IMR-90 (cell line): ENCODE results near the gene CYP26B1. TPM values are rescaled to one million over a fixed set of nuclear protein-coding genes. Genes with fewer than 3 reads are reported as not detected.

Experiments
- ATAC-seq: fragments of 200-7000 bp; cut with Tn5 transposase; 2 replicates; pipeline ENCODE4 v1.9.1; 2020; ENCODE audit warnings: low read depth, mild to moderate bottlenecking, moderate library complexity
- BruUV-seq: library from RNA; stranded (reverse); fragments of 400-500 nt; replicated peaks from 2 replicates; lab custom pipeline; 2021; lab: Mats Ljungman, UMichigan
- CTCF ChIA-PET: fragments of 300-600 bp; formaldehyde crosslinking; extraction: SDS; loops from one replicate; lab custom pipeline; 2021; ENCODE audit warnings: antibody characterized with exemption; lab: Yijun Ruan, JAX
- POLR2A ChIA-PET: fragments of 300-600 bp; sonication (Branson Sonifier 250); formaldehyde crosslinking; loops from one replicate; lab custom pipeline; 2022; ENCODE audit warnings: antibody characterized with exemption; ENCODE audit not compliant: unreplicated experiment; lab: Charles Lee
- DNase-seq: peaks from one replicate; pipeline ENCODE4 v3.0.0; 2013
- H2AFZ ChIP-seq: replicated peaks from 2 replicates; pipeline ENCODE3; 2013; ENCODE audit warnings: low read length, mild to moderate bottlenecking; ENCODE audit not compliant: poor library complexity
- H2AK5ac ChIP-seq: 2 replicates; pipeline ENCODE4 v1.6.1; 2013; ENCODE audit warnings: low read depth, low read length, inconsistent platforms
- H2AK9ac ChIP-seq: replicated peaks from 2 replicates; pipeline ENCODE3; 2013; ENCODE audit warnings: mild to moderate bottlenecking, low read depth, low read length, moderate library complexity; ENCODE audit not compliant: poor library complexity
- H2BK120ac ChIP-seq: 2 replicates; pipeline ENCODE4 v1.6.1; 2013; ENCODE audit warnings: low read depth, low read length, inconsistent platforms
- H2BK15ac ChIP-seq: 3 replicates; pipeline ENCODE4 v1.6.1; 2013; ENCODE audit warnings: low read depth, low read length, inconsistent platforms
- H2BK20ac ChIP-seq: 2 replicates; pipeline ENCODE4 v1.6.1; 2013; ENCODE audit warnings: low read depth, mild to moderate bottlenecking, inconsistent platforms, low read length, moderate library complexity
- H2BK5ac ChIP-seq: 2 replicates; pipeline ENCODE4 v1.6.1; 2013; ENCODE audit warnings: mild to moderate bottlenecking, low read depth, low read length, inconsistent platforms; ENCODE audit not compliant: poor library complexity, severe bottlenecking
- H3K14ac ChIP-seq: replicated peaks from 2 replicates; pipeline ENCODE4 v1.6.1; 2013; ENCODE audit warnings: low read depth, low read length, inconsistent platforms
- H3K18ac ChIP-seq: 2 replicates; pipeline ENCODE4 v1.6.1; 2013; ENCODE audit warnings: low read depth, low read length, control low read depth
- H3K23ac ChIP-seq: 2 replicates; pipeline ENCODE4 v1.6.1; 2013; ENCODE audit warnings: low read depth, low read length, inconsistent platforms
- H3K27ac ChIP-seq: 2 replicates; pipeline ENCODE4 v1.5.1; 2013; ENCODE audit warnings: mild to moderate bottlenecking, control low read depth, low read length; ENCODE audit not compliant: insufficient read depth
- H3K27me3 ChIP-seq: 2 replicates; pipeline ENCODE4 v1.6.1; 2013; ENCODE audit warnings: low read length; ENCODE audit not compliant: control insufficient read depth, insufficient read depth
- H3K36me3 ChIP-seq: 2 replicates; pipeline ENCODE4 v1.6.1; 2013; ENCODE audit warnings: low read length, mixed read lengths; ENCODE audit not compliant: control insufficient read depth, insufficient read depth
- H3K4ac ChIP-seq: 2 replicates; pipeline ENCODE4 v1.6.1; 2013; ENCODE audit warnings: low read depth, low read length, inconsistent platforms
- H3K4me1 ChIP-seq: 2 replicates; pipeline ENCODE4 v1.6.1; 2013; ENCODE audit warnings: low read length, mixed read lengths; ENCODE audit not compliant: control insufficient read depth, insufficient read depth
- H3K4me2 ChIP-seq: 2 replicates; pipeline ENCODE4 v1.6.1; 2013; ENCODE audit warnings: low read depth, mild to moderate bottlenecking, control low read depth, low read length, moderate library complexity
- H3K4me3 ChIP-seq: 2 replicates; pipeline ENCODE4 v1.5.1; 2013; ENCODE audit warnings: low read depth, mild to moderate bottlenecking, control low read depth, low read length, moderate library complexity; ENCODE audit not compliant: insufficient read depth
- H3K56ac ChIP-seq: 2 replicates; pipeline ENCODE4 v1.6.1; 2013; ENCODE audit warnings: low read length, inconsistent platforms; ENCODE audit not compliant: insufficient read depth; ENCODE audit errors: extremely low read depth
- H3K79me1 ChIP-seq, 2 experiments: 2 replicates each; pipeline ENCODE4 v1.6.1; 2013; ENCODE audit warnings: low read length in 2 of 2, inconsistent platforms in 1 of 2, low read depth in 1 of 2
- H3K9ac ChIP-seq: 2 replicates; pipeline ENCODE4 v1.6.1; 2013; ENCODE audit warnings: low read depth, low read length, control low read depth
- H3K9me1 ChIP-seq: 2 replicates; pipeline ENCODE4 v1.6.1; 2013; ENCODE audit warnings: low read length, inconsistent platforms; ENCODE audit not compliant: insufficient read depth
- H3K9me3 ChIP-seq: 2 replicates; pipeline ENCODE4 v1.6.1; 2013; ENCODE audit warnings: low read length; ENCODE audit not compliant: control insufficient read depth, insufficient read depth
- H4K20me1 ChIP-seq: 2 replicates; pipeline ENCODE4 v1.6.1; 2013; ENCODE audit warnings: low read length, inconsistent platforms; ENCODE audit not compliant: insufficient read depth
- H4K5ac ChIP-seq: 2 replicates; pipeline ENCODE4 v1.6.1; 2013; ENCODE audit warnings: mild to moderate bottlenecking, low read depth, low read length, control low read depth
- H4K8ac ChIP-seq, 2 experiments: 2 replicates each; pipeline ENCODE4 v1.6.1; 2013; ENCODE audit warnings: low read depth in 2 of 2, low read length in 2 of 2, control low read depth in 1 of 2, inconsistent platforms in 1 of 2
- H4K91ac ChIP-seq: 2 replicates; pipeline ENCODE4 v1.6.1; 2013; ENCODE audit warnings: low read depth, low read length, inconsistent platforms; ENCODE audit not compliant: insufficient read depth
- BHLHE40 ChIP-seq: fragments of 150-350 bp; IDR thresholded peaks from 2 replicates; pipeline ENCODE4 v1.6.1; 2016; ENCODE audit warnings: mild to moderate bottlenecking, low read depth, low read length
- CEBPB ChIP-seq: IDR thresholded peaks from 2 replicates; pipeline ENCODE4 v1.6.1; 2012; ENCODE audit warnings: low read depth, low read length, improper control_type of control experiment
- CHD1 ChIP-seq: IDR thresholded peaks from 2 replicates; pipeline ENCODE4 v1.6.1; 2012; ENCODE audit warnings: low read depth, low read length, improper control_type of control experiment
- MAFK ChIP-seq: IDR thresholded peaks from 2 replicates; pipeline ENCODE4 v1.6.1; 2012; ENCODE audit warnings: low read depth, low read length, improper control_type of control experiment
- MAZ ChIP-seq: IDR thresholded peaks from 2 replicates; pipeline ENCODE4 v1.6.1; 2012; ENCODE audit warnings: low read depth, mild to moderate bottlenecking, low read length, improper control_type of control experiment, moderate library complexity, borderline replicate concordance
- NFE2L2 ChIP-seq: fragments of 150-350 bp; IDR thresholded peaks from 2 replicates; pipeline ENCODE4 v1.6.1; 2016; ENCODE audit warnings: low read depth, mild to moderate bottlenecking, low read length
- POLR2A ChIP-seq: IDR thresholded peaks from 2 replicates; pipeline ENCODE4 v1.6.1; 2012; ENCODE audit warnings: mild to moderate bottlenecking, low read depth, low read length
- RAD21 ChIP-seq: IDR thresholded peaks from 2 replicates; pipeline ENCODE4 v1.6.1; 2012; ENCODE audit warnings: low read length, improper control_type of control experiment
- RCOR1 ChIP-seq: IDR thresholded peaks from 2 replicates; pipeline ENCODE4 v1.6.1; 2012; ENCODE audit warnings: mild to moderate bottlenecking, low read length, improper control_type of control experiment; ENCODE audit not compliant: insufficient replicate concordance
- RFX5 ChIP-seq: IDR thresholded peaks from 2 replicates; pipeline ENCODE4 v1.8.0; 2012; ENCODE audit warnings: low read depth, mild to moderate bottlenecking, low read length, moderate library complexity
- USF2 ChIP-seq: fragments of 150-350 bp; IDR thresholded peaks from 2 replicates; pipeline ENCODE4 v1.6.1; 2017; ENCODE audit warnings: mild to moderate bottlenecking, antibody characterized with exemption, low read length, low read depth
- WGBS, 2 experiments: methylation state at CpG; one replicate each; pipeline versions ENCODE4 v1.1.5 to v1.1.7; 2013; ENCODE audit warnings: missing lambda C conversion rate in 2 of 2; ENCODE audit not compliant: insufficient read length in 1 of 2; ENCODE audit errors: extremely low coverage in 2 of 2; 5-methylcytosine and 5-hydroxymethylcytosine counted together
- dilution Hi-C: fragments of 300-500 bp; cut with HindIII; formaldehyde crosslinking; loops from one replicate; pipeline ENCODE4 v1.14.3; 2018; ENCODE audit warnings: low sequenced_read_pairs; ENCODE audit not compliant: unreplicated experiment
- in situ Hi-C: fragments of 300-500 bp; cut with MboI; formaldehyde crosslinking; loops from 3 replicates; pipeline ENCODE4 v1.14.3; 2019; ENCODE audit warnings: low sequenced_read_pairs, inconsistent platforms, mixed read lengths
- intact Hi-C: fragments of 100-400 bp; cut with micrococcal nuclease; formaldehyde crosslinking; loops from 2 replicates; pipeline ENCODE4 v1.10.0; 2022
- polyA plus RNA-seq, 3 experiments: library from polyadenylated mRNA; depleted of rRNA; stranded (reverse); fragments of >200 nt; gene quantifications; 2 replicates each; pipeline ENCODE4 v1.2.3, GENCODE V29; 2012; ENCODE audit warnings: low replicate concordance in 1 of 3
- total RNA-seq: library from RNA; depleted of rRNA; stranded (reverse); fragments of >200 nt; gene quantifications from 2 replicates; pipeline ENCODE4 v1.2.3, GENCODE V29; 2012

Gene CYP26B1
- total and polyA plus RNA-seq, 2 of the 4 experiments (the other 2 are of a cell fraction): 0.02 TPM; not detected in 1

GRCh38 chr2:72155151-72155550 is 7.5 kb upstream of the CYP26B1 start:
- Histone ChIP-seq H2BK120ac (no peak overlapping the region), H2AK9ac (no peak overlapping the region), H4K8ac (no peak overlapping the region), H4K5ac (no peak overlapping the region), H3K9ac (no peak overlapping the region), H3K4me1 (0 out of 2 replicates have a peak, but pooled peaks cover under 1% of the 10 kb centered on the region), H3K79me1 (no peaks in the 10 kb centered on the region), H2AFZ (no peak overlapping the region), H4K91ac (no peak overlapping the region), H2AK5ac (no peak overlapping the region), H2BK5ac (no peak overlapping the region), H3K36me3 (no peaks in the 10 kb centered on the region), H2BK20ac (no peak overlapping the region), H3K4me3 (no peak overlapping the region), H3K9me1 (no peaks in the 10 kb centered on the region; the same call in 1 of the 2 replicates), H3K4me2 (no peak overlapping the region), H3K18ac (no peak overlapping the region), H3K27ac (no peak overlapping the region), H2BK15ac (no peak overlapping the region), H3K9me3 (no peaks in the 10 kb centered on the region), H3K56ac (no peak overlapping the region), H3K27me3 (peaks cover 74% of the 10 kb centered on the region), H3K4ac (no peak overlapping the region), H3K14ac (no peak overlapping the region), H3K23ac (no peak overlapping the region), H4K20me1 (0 out of 2 replicates have a peak, but pooled peaks cover 1% of the 10 kb centered on the region)
- in situ Hi-C loops: loop anchor here (10.0 kb wide), 3 partner anchors 230 to 420 kb away; no protein-coding TSS in a partner anchor
- ChIA-PET CTCF (no interaction called here), POLR2A (no interaction called here)
- 100% methylated on average over 1 of the region's 3 CpGs; no CpG with 5 or more reads in 1 of the 2 experiments for WGBS, 2 experiments
- DNase-seq (no peak), ATAC-seq (no peak)
- dilution Hi-C loops: no loop called here
- no peak for TF ChIP-seq POLR2A
- TF ChIP-seq BHLHE40: no peak
- no peak for TF ChIP-seq RAD21
- TF ChIP-seq USF2: no peak
- no peak for TF ChIP-seq MAZ
- TF ChIP-seq MAFK: no peak
- no peak for TF ChIP-seq RFX5
- TF ChIP-seq CEBPB: no peak
- TF ChIP-seq RCOR1: no peak
- TF ChIP-seq CHD1: no peak
- TF ChIP-seq NFE2L2: no peak
- intact Hi-C loops: no loop called here
- no TSS peak for BruUV-seq
